Skin epidermis (tissue), 12 donors: ENCODE results near the gene NR6A1.
"Not testable (repeated sequence)": the region's sequence is repeated elsewhere in the genome, so short reads cannot be mapped to it uniquely, and the experiment has no call there.

Experiments
- H3K27ac ChIP-seq, 21 experiments: fragments of 200-600 bp; sonication (generic) in 11 of 21; one replicate each; pipeline ENCODE4 v1.5.0; 2020; ENCODE audit warnings: mild to moderate bottlenecking in 3 of 21, inconsistent platforms in 2 of 21, moderate library complexity in 2 of 21
- H3K4me3 ChIP-seq, 7 experiments: fragments of 200-600 bp; sonication (generic) in 2 of 7; one replicate each; pipeline ENCODE4 v1.5.0; 2020; ENCODE audit warnings: inconsistent platforms in 2 of 7, mild to moderate bottlenecking in 2 of 7, moderate library complexity in 1 of 7

Gene NR6A1

DNA sequence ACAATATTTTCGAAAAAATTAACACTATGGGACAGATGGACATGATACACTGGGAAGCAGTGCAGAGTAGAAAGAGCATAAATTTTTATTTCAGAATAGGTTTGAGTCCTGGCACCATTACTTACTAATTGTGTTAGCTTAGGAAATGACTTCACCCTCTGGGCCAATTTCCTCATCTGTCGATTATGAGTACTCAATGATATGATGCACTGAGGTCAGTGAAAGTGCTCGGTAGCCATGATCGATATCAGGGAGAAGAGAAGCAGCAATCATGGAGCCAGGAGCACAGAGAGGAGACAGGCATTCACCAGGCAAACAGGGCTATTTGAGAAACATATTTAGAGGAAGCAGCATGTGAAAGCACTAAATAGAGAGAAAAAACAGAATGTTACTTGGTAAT, 29.4 kb downstream of the NR6A1 start:
- Histone ChIP-seq H3K27ac (no peak overlapping the region), H3K4me3 (no peak overlapping the region)

DNA sequence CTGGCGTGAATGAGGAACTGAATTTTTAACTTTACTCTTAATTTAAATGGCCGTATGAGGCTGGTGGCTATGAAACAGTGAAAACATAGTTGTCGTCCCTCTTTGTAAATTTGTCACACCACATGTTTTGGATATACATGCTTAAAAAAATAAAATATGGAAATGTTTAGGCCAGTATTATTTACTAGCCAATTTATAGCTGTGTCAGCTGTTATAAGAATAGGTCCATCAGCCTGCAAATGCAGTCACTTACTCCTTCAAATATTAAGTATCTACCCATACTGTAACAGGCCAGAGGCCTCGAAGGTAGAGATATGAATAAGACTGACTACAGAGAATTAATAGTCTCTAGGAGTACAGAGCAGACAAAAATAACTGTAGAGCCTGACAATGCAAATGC, 30.0 kb downstream of the NR6A1 start:
- H3K27ac ChIP-seq, result no peak overlapping the region
- no peak overlapping the region for H3K4me3 ChIP-seq

DNA sequence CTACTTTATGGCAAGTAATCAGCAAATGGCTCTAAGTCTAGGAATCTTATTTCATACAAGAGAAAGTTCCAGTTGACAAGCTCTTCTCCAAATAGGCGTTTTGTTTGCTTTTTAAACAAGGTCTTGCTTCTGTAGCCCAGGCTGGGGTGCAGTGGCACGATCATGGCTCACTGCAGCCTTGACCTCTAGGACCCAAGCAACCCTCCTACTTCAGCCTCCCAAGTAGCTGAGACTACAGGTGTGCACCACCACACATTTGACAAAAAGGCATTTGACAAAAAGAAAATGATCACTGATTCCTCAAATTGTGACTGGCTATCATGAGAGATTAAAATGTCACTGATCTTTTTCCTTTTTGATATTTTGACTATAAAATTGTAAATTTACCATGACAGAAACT, 31.8 kb downstream of the NR6A1 start:
- Histone ChIP-seq H3K4me3 (no peak overlapping the region), H3K27ac (no peak overlapping the region)

DNA sequence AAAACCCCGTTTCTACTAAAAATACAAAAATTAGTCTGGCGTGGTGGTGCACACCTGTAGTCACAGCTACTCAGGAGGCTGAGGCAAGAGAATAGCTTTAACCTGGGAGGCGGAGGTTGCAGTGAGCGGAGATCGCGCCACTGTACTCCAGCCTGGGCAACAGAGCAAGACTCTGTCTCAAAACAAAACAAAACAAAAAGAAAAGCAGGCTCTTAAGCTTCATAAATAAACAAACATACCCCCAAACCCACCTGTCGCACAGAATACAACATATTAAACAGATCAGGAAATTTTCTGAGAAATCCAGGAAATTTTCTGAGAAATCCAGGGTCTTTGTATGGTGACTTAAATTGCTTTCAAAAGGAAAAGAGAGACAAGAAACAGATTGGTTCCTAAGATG, 33.0 kb downstream of the NR6A1 start:
- not testable (repeated sequence) for H3K27ac ChIP-seq, H3K4me3 ChIP-seq

DNA sequence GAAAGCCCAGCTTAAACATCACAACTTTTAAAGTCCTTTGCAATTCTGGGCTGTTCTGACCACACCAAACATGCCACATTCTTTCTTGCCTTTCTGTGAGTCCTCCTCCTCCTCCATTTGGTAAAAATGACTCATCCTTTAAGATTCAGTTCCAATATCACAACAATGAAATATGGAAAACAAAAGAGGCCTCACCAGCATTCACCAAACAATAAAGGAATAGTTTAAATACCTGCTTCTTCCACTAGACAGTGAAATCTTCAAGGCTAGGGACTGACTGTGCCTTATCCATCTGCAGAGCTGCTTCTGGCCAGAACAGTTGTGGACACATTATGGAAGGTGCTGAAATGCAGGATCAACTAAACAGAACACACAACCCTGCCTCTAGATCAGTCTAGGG, 36.0 kb downstream of the NR6A1 start:
- H3K27ac ChIP-seq, result peak overlapping the region in 8 of 21 experiments; percentile 6 to 47 (median 24)
- no peak overlapping the region for H3K4me3 ChIP-seq

DNA sequence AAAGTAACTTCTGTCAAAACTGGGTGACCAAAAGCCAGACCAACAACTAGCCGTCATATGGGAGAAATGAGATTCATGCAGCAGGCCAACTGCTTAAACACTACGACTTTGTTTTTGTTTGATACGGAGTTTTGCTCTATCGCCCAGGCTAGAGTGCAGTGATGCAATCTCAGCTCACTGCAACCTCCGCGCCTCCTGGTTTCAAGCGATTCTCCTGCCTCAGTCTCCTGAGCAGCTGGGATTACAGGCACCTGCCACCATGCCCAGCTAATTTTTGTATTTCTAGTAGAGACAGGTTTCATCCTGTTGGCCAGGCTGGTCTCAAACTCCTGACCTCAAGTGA, 36.4 kb downstream of the NR6A1 start:
- H3K27ac ChIP-seq, result peak overlapping the region in 8 of 21 experiments; percentile 6 to 47 (median 28)
- H3K4me3 ChIP-seq, result not testable (repeated sequence)

DNA sequence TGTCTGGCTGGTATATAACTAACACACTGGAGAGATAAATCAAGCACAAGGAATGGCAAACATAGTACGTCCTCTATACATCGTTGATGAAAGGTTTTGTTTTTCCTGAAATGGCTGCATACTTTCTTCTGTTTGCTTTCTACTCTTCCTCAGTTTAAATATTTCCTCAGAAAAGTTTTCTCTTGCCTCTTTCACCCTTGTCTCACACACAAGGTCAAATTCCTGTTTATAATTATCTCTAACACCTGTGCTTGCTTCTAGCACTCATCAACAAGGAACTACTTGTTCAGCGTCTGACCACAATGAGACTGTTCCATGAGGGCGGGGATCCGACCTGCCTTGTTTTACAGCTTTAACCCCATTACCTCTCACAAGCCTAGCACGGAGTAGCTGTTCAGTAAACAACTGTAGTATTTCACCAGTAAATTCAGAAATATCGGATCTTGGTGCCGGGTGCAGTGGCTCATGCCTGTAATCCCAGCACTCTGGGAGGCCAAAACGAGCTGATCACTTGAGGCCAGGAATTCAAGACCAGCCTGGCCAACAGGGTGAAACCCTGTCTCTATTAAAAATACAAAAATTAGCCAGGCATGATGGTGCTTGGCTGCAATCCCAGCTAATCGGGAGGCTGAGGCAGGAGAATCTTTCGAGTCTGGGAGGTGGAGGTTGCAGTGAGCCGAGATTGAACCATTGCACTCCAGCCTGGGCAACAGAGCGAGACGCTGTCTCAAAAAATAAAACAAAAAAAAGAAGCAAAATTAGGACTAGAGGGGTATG, 37.0 kb downstream of the NR6A1 start:
- H3K27ac ChIP-seq, result peak overlapping the region in 10 of 21 experiments; percentile 6 to 47 (median 30)

DNA sequence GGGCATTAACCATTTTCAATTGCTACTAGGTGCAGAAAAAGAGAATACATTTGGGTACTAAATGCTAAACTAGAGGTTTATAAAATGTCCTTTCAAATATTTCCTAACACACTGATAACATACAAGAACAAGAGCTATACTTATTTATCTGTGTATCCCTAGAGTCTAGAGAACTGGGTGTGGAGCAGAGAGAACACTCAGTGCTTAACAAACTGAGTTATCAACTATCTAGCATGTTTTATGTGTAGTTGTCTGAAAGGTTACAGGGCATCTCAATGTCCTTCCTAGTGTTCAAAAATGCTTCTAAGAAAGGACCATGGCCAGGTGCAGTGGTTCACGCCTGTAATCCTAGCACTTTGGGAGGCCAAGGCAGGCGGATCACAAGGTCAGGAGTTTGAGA, 40.3 kb downstream of the NR6A1 start:
- H3K4me3 ChIP-seq, result no peak overlapping the region
- no peak overlapping the region for H3K27ac ChIP-seq

More for the DNA sequence above, 37.0 kb downstream of the NR6A1 start:
- H3K4me3 ChIP-seq, result no peak overlapping the region

DNA sequence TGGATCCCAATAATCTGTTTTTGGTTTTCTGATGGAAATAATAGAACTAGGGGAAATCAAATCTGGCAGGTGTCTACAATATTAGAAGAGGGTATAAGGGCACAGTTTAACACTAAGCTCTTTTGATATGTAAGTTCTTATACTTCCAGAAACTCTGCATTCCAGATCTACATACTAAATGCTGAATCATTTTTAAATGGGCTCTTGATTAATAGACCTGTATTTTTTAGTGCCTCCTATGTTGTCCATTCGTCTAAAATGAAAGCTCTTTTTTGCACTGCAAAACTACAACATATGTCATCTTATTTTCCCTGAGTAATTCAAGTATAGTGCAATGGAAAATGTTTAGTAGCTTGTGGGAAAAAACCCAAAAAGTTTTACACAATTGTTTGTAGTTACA, 44.2 kb downstream of the NR6A1 start:
- no peak overlapping the region for H3K27ac ChIP-seq
- H3K4me3 ChIP-seq, result no peak overlapping the region

DNA sequence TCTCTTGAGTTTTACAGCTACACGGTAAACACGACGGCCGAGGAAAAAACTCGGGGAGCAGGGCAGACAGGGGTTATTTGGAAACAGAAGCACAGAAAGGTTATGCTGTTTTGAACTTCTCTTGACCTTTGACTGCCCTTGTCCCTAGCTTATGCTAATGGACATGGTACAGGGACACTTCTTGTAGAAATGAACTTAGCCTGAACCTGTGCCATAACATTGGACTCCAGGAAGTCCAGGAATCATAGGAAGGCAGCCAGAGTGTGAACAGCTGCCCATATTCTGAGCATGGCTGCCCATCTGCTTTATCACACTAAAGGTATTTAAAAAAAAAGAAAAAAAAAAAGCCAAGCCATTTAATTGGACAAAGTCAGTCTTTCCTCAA, 46.1 kb downstream of the NR6A1 start:
- no peak overlapping the region for H3K4me3 ChIP-seq
- H3K27ac ChIP-seq, result no peak overlapping the region

DNA sequence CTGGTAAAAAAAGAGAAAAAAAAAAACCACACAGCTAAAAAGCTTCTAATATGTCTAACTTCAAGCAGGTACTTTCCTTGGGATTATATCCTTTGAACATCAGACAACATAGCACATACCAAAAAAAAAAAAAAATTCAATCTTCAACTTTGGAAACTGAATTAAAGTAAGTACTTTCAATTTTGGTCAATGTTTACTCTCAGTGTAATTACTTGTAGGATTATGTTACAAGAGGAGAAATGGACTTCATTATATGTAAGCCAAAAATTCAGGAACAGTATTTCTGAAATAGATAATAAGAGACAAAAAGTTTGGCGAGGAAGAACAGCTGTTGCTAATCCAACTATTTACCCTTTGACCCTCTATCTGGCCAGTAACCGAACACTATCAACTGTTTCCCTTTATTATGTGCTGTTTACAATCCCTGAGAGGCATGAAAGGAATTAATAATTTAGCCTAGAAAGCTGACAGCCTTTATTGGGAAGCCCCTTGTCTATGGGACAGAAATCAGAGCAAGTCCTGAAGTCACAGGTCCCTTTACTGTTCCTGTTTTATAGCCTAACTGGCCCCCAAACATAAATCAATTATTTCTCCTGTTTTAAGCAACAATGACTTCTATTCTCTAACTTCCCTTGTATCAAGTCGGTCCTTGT, 46.6 kb downstream of the NR6A1 start:
- H3K27ac ChIP-seq, result no peak overlapping the region

DNA sequence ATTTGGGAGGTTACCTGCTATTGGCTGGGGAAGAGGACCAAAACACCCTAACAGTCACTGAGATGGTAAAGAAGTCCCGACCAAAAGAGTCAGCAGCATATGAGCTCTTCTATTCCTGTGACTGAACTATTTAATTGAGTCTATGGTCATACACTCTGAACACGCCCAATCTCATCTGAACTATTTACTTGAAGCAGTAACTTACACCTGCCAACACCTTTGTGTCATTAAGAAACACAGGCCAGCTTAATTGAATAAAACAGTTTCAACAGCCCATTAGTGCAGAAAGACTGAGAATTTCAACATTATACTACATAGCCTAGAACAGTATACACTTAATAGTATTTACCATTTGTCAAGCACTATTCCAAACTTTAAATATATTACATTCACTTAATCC, 47.8 kb downstream of the NR6A1 start:
- Histone ChIP-seq H3K27ac (no peak overlapping the region), H3K4me3 (no peak overlapping the region)

More for the DNA sequence above, 46.6 kb downstream of the NR6A1 start:
- no peak overlapping the region for H3K4me3 ChIP-seq

DNA sequence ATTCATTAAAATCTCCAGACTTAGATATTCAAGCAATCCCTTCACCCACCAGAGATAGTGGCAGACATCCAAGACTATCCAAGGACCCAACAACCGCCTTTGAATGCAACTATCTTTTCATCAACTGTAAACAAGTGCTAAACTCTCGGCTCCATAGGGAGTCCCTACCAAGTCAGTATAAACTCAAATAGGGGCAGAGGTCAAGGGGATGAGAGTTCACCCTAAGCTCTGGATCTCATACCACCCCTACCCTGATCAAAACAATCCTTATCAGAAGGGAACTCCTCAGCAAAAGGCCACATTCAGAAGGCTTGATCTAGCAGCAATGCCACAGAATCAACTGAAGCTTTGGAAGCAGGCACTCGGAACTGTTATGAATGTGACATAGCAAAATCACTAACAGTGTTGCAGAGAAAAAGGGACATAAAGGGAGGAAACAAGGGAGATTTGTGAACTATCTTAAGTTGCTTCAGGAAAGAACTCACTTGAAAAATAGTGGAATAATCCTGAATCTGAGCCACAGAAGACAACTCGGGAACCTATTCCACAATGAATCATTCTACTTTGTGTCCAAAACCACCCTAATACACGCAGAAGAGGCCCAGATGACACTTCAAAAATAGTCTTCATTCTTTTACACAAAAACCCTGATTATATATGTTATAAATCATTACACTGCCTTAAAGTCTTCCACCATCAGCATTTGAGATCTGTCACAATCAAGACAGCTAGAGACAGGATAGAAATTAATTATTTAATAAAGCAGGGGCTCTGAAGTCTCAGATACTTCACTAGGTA, 49.8 kb downstream of the NR6A1 start:
- peak overlapping the region in 2 of 21 experiments; percentile 8 to 20 for H3K27ac ChIP-seq
- no peak overlapping the region for H3K4me3 ChIP-seq

DNA sequence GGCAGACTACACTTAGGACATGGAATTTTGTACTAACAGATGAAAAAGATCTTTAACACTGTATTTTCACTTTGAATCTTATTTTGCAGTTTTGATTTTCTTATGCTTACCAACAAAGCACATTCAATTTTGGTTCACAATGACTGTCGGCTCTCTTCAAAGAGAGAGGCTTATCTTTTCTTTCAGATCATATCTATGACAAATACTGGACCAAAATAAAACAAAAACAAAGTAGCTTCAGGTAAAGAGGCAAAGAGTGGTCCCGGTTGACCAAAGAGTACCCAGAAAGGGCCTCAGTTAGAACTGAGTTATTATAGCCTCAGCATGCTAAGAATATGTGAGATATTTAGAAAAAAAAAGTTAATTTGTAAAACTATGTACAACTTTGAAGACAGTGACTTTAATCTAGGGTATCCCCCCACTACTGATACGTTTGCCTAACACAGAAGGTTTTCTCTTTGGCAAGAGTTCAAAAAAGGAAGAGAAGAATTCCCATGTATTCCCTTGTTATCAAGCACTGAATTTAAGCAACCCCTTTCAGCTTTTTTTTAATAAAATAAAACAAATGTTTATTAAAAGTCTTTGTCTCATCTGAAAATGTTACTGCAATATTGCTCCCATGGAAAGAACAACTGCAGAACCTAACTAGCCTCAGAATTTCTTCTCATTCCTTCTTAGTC, 50.5 kb downstream of the NR6A1 start:
- no peak overlapping the region for H3K4me3 ChIP-seq
- peak overlapping the region in 1 of 21 experiments; percentile 8 for H3K27ac ChIP-seq

DNA sequence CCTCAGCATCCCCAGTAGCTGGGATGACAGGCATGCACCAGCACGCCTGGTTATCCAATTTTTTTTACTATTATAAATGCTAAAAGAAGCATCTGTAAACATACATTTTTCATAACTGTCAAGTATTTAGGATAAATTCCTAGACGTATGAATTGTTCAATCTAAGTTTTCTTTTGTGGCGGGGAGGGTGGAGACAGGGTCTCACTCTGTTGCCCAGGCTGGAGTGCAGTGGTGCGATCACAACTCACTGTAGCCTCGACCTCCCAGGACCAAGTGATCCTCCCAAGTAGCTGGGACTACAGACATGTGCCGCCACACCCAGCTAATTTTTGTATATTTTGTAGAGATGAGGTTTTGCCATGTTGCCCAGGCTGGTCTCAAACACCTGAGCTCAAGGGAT, 52.2 kb downstream of the NR6A1 start:
- Histone ChIP-seq H3K27ac (no peak overlapping the region), H3K4me3 (no peak overlapping the region)

DNA sequence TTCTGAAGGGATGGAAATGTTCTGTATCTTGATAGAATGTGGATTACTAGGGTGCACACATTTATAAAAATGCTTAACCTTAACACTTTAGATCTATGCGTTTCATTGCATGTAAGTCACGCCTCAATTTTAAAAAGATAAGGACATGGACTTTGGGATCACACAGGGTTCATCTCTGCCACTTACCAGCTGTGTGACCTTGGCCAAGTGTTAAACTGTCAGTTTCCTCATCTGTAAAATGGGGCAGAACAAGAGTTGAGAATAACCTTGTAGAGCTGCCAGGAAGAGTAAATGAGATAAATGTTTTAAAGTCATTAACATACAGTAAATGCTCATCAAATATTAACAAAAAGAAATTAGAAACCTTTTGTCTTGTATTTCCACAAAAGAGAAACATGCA, 53.5 kb downstream of the NR6A1 start:
- no peak overlapping the region for H3K27ac ChIP-seq
- H3K4me3 ChIP-seq, result no peak overlapping the region

DNA sequence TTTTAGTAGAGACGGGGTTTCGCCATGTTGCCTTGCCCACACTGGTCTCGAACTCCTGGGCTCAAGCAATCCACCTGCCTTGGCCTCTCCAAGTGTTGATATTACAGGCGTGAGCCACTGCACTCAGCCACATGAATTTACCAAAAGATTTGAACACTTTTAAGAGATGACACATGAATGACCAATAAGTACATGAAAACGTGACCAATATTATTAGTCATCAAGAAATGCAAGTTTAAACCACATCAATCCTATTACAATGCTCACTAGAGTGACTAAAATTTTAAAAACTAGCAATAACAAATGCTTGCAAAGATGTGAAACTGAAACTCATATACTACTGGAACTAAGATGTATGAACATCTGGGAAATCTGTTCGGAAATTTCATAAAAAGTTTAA, 54.3 kb downstream of the NR6A1 start:
- no peak overlapping the region for H3K4me3 ChIP-seq
- H3K27ac ChIP-seq, result no peak overlapping the region

DNA sequence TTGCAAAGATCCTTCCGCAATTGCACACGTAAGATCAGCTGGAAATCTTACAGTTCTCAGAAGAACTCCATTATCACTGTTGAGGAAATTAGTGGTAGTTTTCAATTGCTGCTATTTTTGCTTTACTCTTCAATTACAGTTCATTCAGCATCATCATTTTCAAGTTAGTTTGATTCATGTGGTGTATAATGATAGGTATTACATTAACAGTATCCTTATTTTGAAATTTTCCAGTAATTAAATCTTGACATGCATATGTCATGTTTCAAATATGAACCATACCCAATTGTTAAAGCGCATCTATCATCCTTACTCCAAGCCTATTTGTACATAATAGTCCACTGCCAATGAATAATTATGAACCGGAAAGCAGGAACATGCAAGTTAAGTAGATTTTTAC, 60.3 kb downstream of the NR6A1 start:
- Histone ChIP-seq H3K4me3 (no peak overlapping the region), H3K27ac (no peak overlapping the region)

DNA sequence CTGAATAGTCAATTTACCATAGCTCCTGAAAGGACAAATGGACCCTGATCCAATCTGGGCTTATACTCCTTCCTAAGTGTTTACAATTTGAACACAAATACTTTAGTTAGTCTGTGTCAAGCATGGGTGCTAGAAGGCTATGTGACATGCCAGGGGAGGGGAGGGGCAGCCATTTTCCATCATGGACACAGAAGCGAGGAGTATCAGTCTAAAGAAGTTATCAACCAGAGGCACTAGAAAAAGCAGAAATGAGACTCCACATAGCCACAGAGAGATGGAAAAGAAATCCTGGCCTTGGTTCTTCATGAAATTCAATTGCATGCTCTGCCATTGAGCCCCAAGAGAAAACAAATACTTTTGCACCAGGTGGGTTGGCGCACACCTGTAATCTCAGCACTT, 61.8 kb downstream of the NR6A1 start:
- Histone ChIP-seq H3K4me3 (no peak overlapping the region), H3K27ac (no peak overlapping the region)

DNA sequence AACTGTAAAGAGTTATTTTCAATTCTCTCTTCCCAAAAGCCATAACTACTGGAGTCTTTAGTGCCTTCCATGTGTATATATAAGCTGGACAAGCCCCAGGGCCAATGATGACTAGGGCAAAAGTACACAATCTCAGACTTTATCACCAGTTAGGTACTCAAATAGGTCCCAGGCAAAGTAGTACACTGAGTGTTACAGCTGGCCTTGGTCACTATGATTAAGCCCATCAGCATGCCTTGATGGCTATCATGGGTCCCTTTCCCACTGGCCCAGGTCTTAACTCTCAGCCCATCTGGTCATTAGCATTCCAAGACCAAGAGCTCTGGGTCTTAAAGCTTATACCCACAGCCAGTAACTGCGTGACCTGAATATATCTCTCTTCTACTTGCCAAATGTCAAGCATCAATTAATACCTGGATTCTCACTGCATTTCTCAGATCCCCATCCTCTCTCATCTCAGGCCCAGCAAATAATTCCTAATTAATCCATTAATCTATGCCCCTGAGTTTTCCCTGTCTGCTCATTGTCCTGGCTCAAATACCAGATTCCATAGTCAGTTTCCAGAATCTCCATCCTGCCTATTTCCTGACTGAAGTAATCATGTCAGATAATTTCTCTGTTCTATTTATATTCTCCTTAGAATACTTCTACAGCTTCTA, 62.3 kb downstream of the NR6A1 start:
- Histone ChIP-seq H3K27ac (no peak overlapping the region), H3K4me3 (no peak overlapping the region)
